Measurements from ENCODE around the gene IRX3. TPM values are rescaled to one million over a fixed set of nuclear protein-coding genes. Genes with fewer than 3 reads are reported as not detected.

The IRX3 gene
- total RNA-seq, 1 donor from 2014 or later: 13.0 TPM

DNA sequence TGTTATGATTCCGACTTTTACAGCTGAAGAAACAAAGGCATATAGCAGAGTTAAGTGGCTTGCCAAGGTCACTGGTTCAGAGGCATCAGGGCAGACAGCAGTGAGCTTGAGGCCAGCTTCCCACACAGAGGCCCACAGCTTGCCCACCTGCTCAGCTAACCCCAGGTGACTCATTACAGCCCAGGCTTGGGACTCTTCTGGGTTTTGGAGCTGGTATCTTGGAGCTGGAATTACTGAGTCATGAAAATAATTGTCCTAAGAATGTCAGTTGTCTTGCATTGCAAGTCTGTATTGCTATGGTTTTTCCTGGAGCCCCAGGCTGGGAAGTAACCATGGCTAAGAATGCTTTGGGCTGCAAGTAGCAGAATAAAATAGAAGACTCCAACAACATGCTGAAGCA lies 32.4 kb upstream of the IRX3 start:
- Mint-ChIP-seq H3K36me3 (ENCODE audit: unreplicated experiment) (no peaks in the 10 kb centered on the region), H3K4me1 (ENCODE audit: low read depth, unreplicated experiment) (peaks cover 8% of the 10 kb centered on the region), H3K9me3 (ENCODE audit: unreplicated experiment) (peaks cover 3% of the 10 kb centered on the region), H3K27me3 (ENCODE audit: unreplicated experiment) (peaks cover 2% of the 10 kb centered on the region), H3K27ac (ENCODE audit: unreplicated experiment) (no peak overlapping the region), H3K4me3 (ENCODE audit: unreplicated experiment) (no peak overlapping the region)
- TF ChIP-seq, protein P1, sequence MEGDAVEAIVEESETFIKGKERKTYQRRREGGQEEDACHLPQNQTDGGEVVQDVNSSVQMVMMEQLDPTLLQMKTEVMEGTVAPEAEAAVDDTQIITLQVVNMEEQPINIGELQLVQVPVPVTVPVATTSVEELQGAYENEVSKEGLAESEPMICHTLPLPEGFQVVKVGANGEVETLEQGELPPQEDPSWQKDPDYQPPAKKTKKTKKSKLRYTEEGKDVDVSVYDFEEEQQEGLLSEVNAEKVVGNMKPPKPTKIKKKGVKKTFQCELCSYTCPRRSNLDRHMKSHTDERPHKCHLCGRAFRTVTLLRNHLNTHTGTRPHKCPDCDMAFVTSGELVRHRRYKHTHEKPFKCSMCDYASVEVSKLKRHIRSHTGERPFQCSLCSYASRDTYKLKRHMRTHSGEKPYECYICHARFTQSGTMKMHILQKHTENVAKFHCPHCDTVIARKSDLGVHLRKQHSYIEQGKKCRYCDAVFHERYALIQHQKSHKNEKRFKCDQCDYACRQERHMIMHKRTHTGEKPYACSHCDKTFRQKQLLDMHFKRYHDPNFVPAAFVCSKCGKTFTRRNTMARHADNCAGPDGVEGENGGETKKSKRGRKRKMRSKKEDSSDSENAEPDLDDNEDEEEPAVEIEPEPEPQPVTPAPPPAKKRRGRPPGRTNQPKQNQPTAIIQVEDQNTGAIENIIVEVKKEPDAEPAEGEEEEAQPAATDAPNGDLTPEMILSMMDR (IDR thresholded peaks at IDR 0.05; ENCODE audit: partially characterized antibody, unreplicated experiment): no peak
- DNase-seq: no peak

DNA sequence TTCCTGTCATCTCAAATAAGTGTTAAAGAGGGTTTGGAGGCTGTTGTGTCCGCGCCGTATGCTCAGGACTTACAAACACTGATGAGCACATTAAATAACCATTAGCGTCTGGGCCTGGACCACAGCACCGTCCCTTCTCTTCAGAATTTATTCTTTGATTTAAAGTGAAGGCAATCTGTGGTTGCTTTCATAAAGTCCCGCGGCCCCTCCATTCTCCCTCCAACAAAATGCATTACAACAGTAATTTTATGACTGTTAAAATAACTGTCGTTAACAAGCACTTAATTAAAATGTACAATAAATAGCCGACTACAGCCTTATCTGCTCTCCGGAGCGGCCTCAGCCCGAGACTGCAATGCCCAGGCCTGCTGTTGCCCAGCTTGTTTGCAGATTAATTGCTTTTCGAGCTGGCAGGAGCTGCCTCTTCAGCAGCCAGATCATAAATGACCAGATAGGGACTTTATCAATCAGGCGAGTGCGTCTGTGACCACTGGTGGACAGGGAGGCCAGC lies 30.6 kb upstream of the IRX3 start:
- Mint-ChIP-seq H3K4me1 (ENCODE audit: low read depth, unreplicated experiment) (peaks cover 8% of the 10 kb centered on the region), H3K27me3 (ENCODE audit: unreplicated experiment) (peaks cover 2% of the 10 kb centered on the region), H3K27ac (ENCODE audit: unreplicated experiment) (no peak overlapping the region), H3K9me3 (ENCODE audit: unreplicated experiment) (peaks cover 3% of the 10 kb centered on the region), H3K36me3 (ENCODE audit: unreplicated experiment) (no peaks in the 10 kb centered on the region), H3K4me3 (ENCODE audit: unreplicated experiment) (no peak overlapping the region)
- TF ChIP-seq, protein P1 (IDR thresholded peaks at IDR 0.05; ENCODE audit: partially characterized antibody, unreplicated experiment): no peak
- DNase-seq: no peak

DNA sequence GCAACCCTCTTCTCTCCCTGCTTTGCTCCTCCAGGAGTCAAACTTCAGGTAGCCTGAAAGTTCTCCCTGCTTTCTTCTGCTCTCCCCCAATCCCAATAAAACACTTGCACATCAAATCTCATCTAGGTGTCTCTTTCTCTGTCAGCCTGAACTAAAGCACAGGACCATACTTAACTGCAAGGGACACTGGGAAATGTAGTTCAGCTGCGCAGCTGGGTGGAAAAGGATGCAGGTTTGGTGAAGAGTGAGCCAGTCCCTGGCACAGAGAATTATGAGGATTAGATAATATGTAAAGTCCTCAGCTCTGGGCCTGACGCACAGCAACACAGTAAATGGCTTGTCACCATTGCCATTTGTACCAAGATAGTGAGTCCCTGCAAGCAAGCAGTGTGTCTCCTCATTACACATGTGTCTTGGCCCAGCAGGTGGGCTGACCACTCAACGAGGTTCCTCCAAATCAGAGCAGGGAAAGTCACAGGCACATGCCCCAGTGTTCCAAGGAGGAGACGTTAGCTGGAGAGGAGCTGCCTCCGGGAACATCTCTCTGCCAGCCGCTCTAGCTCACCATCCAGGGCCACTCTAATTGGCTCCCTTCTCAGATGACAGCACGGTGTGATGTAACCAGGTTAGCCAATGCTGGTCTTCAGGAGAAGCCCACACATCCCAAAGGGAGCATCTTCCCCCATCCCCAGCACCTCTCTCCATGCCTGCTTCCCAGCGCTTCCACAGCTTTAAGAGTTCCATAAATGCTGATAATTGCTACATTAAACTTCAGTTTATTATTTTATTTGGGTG lies 29.7 kb upstream of the IRX3 start:
- H3K4me1 Mint-ChIP-seq (ENCODE audit: low read depth, unreplicated experiment): peaks cover 8% of the 10 kb centered on the region
- H3K36me3 Mint-ChIP-seq (ENCODE audit: unreplicated experiment): no peaks in the 10 kb centered on the region
- H3K9me3 Mint-ChIP-seq (ENCODE audit: unreplicated experiment): peaks cover 1% of the 10 kb centered on the region
- H3K27ac Mint-ChIP-seq (ENCODE audit: unreplicated experiment): no peak overlapping the region
- no peak overlapping the region for H3K4me3 Mint-ChIP-seq (ENCODE audit: unreplicated experiment)
- peaks cover 2% of the 10 kb centered on the region for H3K27me3 Mint-ChIP-seq (ENCODE audit: unreplicated experiment)
- TF ChIP-seq, protein P1 (IDR thresholded peaks at IDR 0.05; ENCODE audit: partially characterized antibody, unreplicated experiment): no peak
- no peak for DNase-seq

DNA sequence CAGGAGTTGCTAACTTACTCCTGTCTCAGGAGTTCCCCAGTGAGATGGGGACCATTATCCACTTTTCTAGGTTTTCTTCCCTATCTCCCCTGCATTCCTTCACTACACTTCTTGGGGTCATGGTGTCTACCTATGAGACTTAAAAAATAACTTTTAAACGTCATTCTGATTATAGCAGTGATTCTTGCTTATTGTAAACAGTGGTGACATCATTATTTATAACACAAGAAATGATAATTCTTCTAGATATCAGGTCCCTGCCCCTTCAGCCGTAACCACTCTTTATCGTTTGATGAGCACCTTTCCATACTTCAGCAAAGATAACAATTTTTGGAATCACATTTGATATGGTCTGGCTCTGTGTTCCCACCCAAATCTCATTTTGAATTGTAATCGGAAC lies 27.2 kb upstream of the IRX3 start:
- Mint-ChIP-seq H3K27ac (ENCODE audit: unreplicated experiment) (no peak overlapping the region), H3K36me3 (ENCODE audit: unreplicated experiment) (no peaks in the 10 kb centered on the region), H3K9me3 (ENCODE audit: unreplicated experiment) (peaks cover 4% of the 10 kb centered on the region), H3K4me1 (ENCODE audit: low read depth, unreplicated experiment) (no peaks in the 10 kb centered on the region), H3K4me3 (ENCODE audit: unreplicated experiment) (no peak overlapping the region), H3K27me3 (ENCODE audit: unreplicated experiment) (peaks cover 2% of the 10 kb centered on the region)
- TF ChIP-seq, protein P1 (IDR thresholded peaks at IDR 0.05; ENCODE audit: partially characterized antibody, unreplicated experiment): no peak
- DNase-seq: no peak

DNA sequence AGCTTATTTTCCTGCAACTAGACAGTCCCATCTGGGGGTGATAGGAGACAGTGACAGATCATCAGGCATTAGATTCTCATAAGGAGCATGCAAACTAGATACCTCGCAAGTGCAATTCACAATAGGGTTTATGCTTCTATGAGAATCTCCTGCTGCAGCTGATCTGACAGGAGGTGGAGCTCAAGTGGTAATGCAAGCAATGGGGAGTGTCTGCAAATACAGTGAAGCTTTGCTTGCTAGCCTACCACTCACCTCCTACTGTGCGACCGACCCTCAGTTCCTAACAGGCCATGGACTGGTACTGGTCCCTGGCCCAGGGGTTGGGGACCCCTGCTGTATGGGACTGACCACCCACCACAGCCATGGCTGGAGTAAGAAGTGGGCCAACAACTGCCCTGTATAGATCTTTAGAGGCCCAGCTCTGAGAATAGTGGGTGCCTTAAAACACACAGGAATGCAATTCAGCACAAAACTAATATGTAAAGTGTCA lies 26.0 kb upstream of the IRX3 start:
- no peak overlapping the region for H3K27ac Mint-ChIP-seq (ENCODE audit: unreplicated experiment)
- H3K9me3 Mint-ChIP-seq (ENCODE audit: unreplicated experiment): peaks cover 4% of the 10 kb centered on the region
- H3K27me3 Mint-ChIP-seq (ENCODE audit: unreplicated experiment): peaks cover 2% of the 10 kb centered on the region
- DNase-seq: no peak
- H3K4me1 Mint-ChIP-seq (ENCODE audit: low read depth, unreplicated experiment): no peaks in the 10 kb centered on the region
- TF ChIP-seq, protein P1 (IDR thresholded peaks at IDR 0.05; ENCODE audit: partially characterized antibody, unreplicated experiment): no peak
- no peak overlapping the region for H3K4me3 Mint-ChIP-seq (ENCODE audit: unreplicated experiment)
- no peaks in the 10 kb centered on the region for H3K36me3 Mint-ChIP-seq (ENCODE audit: unreplicated experiment)

Measured in glutamatergic neuron (in vitro differentiated cells).